Liver (tissue), 3 donors: ENCODE measurements around the gene ZACN.

Experiments used
- EGR1 ChIP-seq, 2 donors: IDR thresholded peaks; 2 replicates each; pipeline ENCODE4 v1.6.1; 2016 to 2018; ENCODE audit warnings: antibody characterized with exemption in 2 of 2, low read depth in 2 of 2
- FOXA1 ChIP-seq: IDR thresholded peaks from 2 replicates; pipeline ENCODE4 v1.6.1; 2016; ENCODE audit warnings: antibody characterized with exemption
- JUND ChIP-seq, 2 donors: IDR thresholded peaks; 2 replicates each; pipeline ENCODE4 v1.6.1; 2016; ENCODE audit warnings: antibody characterized with exemption in 2 of 2
- NR2F2 ChIP-seq: IDR thresholded peaks from 2 replicates; pipeline ENCODE4 v1.6.1; 2016; ENCODE audit warnings: antibody characterized with exemption
- RAD21 ChIP-seq, 2 donors: IDR thresholded peaks; 2 replicates each; pipeline ENCODE4 v1.6.1; 2016; ENCODE audit warnings: antibody characterized with exemption in 2 of 2, mild to moderate bottlenecking in 2 of 2
- RXRA ChIP-seq, 2 donors: IDR thresholded peaks; 2 replicates each; pipeline ENCODE4 v1.6.1; 2017 to 2018; ENCODE audit warnings: antibody characterized with exemption in 2 of 2, mild to moderate bottlenecking in 1 of 2
- TAF1 ChIP-seq: conservative IDR thresholded peaks from 2 replicates; pipeline ENCODE4 v1.6.1; 2016; ENCODE audit warnings: antibody characterized with exemption, mild to moderate bottlenecking
- YY1 ChIP-seq: IDR thresholded peaks from 2 replicates; pipeline ENCODE4 v1.6.1; 2016; ENCODE audit warnings: antibody characterized with exemption, mild to moderate bottlenecking
- TF ChIP-seq, protein P1 (sequence below): fragments of 150-350 bp; IDR thresholded peaks from 2 replicates; pipeline ENCODE4 v1.5.1; 2017; ENCODE audit warnings: improper control_type of control experiment, low read depth, low read length; ENCODE audit not compliant: missing input control
- TF ChIP-seq, protein P2 (sequence below): IDR thresholded peaks from 2 replicates; pipeline ENCODE4 v1.6.1; 2016; ENCODE audit warnings: antibody characterized with exemption
- TF ChIP-seq, protein P3 (sequence below): IDR thresholded peaks from 2 replicates; pipeline ENCODE4 v1.6.1; 2016; ENCODE audit warnings: antibody characterized with exemption, mild to moderate bottlenecking
- TF ChIP-seq, protein P4 (sequence below): IDR thresholded peaks from 2 replicates; pipeline ENCODE4 v1.6.1; 2016; ENCODE audit warnings: antibody characterized with exemption
- donor health status: healthy.
- donor health status: healthy.

DNA sequence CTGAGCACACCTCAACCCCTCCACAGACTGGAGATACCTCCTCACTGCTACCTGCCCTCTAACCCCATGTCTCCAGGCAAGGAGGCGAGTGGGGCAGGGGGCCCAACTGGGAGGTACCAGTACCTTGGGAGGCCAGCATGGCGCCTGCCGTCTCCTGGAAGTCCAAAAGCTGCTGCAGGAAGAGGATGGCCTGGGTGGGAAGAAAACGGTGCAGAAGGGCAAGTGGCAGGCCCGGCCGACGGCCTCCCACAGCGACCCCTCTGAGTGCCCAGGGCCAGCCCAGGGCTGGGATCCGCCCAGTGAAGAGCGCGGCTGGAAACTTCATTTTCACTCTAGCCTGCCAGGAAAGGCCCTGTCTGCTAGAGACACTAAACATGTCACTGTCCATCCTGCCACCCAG lies 8.5 kb downstream of the ZACN start:
- TF ChIP-seq, protein P1, sequence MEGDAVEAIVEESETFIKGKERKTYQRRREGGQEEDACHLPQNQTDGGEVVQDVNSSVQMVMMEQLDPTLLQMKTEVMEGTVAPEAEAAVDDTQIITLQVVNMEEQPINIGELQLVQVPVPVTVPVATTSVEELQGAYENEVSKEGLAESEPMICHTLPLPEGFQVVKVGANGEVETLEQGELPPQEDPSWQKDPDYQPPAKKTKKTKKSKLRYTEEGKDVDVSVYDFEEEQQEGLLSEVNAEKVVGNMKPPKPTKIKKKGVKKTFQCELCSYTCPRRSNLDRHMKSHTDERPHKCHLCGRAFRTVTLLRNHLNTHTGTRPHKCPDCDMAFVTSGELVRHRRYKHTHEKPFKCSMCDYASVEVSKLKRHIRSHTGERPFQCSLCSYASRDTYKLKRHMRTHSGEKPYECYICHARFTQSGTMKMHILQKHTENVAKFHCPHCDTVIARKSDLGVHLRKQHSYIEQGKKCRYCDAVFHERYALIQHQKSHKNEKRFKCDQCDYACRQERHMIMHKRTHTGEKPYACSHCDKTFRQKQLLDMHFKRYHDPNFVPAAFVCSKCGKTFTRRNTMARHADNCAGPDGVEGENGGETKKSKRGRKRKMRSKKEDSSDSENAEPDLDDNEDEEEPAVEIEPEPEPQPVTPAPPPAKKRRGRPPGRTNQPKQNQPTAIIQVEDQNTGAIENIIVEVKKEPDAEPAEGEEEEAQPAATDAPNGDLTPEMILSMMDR: no peak
- TF ChIP-seq JUND (IDR thresholded peaks at IDR 0.05) (no peak), EGR1 (IDR thresholded peaks at IDR 0.05; ENCODE audit: low read depth in 2 of 2) (no peak), RAD21 (IDR thresholded peaks at IDR 0.05) (no peak), RXRA (IDR thresholded peaks at IDR 0.05) (no peak), TAF1 (no peak), YY1 (no peak), FOXA1 (no peak), NR2F2 (no peak)
- TF ChIP-seq, protein P2, sequence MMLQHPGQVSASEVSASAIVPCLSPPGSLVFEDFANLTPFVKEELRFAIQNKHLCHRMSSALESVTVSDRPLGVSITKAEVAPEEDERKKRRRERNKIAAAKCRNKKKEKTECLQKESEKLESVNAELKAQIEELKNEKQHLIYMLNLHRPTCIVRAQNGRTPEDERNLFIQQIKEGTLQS: no peak
- TF ChIP-seq, protein P3, sequence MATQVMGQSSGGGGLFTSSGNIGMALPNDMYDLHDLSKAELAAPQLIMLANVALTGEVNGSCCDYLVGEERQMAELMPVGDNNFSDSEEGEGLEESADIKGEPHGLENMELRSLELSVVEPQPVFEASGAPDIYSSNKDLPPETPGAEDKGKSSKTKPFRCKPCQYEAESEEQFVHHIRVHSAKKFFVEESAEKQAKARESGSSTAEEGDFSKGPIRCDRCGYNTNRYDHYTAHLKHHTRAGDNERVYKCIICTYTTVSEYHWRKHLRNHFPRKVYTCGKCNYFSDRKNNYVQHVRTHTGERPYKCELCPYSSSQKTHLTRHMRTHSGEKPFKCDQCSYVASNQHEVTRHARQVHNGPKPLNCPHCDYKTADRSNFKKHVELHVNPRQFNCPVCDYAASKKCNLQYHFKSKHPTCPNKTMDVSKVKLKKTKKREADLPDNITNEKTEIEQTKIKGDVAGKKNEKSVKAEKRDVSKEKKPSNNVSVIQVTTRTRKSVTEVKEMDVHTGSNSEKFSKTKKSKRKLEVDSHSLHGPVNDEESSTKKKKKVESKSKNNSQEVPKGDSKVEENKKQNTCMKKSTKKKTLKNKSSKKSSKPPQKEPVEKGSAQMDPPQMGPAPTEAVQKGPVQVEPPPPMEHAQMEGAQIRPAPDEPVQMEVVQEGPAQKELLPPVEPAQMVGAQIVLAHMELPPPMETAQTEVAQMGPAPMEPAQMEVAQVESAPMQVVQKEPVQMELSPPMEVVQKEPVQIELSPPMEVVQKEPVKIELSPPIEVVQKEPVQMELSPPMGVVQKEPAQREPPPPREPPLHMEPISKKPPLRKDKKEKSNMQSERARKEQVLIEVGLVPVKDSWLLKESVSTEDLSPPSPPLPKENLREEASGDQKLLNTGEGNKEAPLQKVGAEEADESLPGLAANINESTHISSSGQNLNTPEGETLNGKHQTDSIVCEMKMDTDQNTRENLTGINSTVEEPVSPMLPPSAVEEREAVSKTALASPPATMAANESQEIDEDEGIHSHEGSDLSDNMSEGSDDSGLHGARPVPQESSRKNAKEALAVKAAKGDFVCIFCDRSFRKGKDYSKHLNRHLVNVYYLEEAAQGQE: no peak
- TF ChIP-seq, protein P4, sequence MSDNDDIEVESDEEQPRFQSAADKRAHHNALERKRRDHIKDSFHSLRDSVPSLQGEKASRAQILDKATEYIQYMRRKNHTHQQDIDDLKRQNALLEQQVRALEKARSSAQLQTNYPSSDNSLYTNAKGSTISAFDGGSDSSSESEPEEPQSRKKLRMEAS: no peak
